Dedifferentiated amniotic fluid mesenchymal stem cell (primary cell): Measurements from ENCODE around the gene RBFOX2.

ENCODE experiments used
- DNase-seq: peaks from one replicate; pipeline ENCODE4 v3.0.0-alpha.2; 2016; ENCODE audit errors: extremely low spot score

RBFOX2 gene

GRCh38 chr22:35973388-35973787, 55.2 kb downstream of the RBFOX2 start:
- DNase-seq = no peak

GRCh38 chr22:35972559-35972958, 56.1 kb downstream of the RBFOX2 start:
- no peak for DNase-seq

DNA sequence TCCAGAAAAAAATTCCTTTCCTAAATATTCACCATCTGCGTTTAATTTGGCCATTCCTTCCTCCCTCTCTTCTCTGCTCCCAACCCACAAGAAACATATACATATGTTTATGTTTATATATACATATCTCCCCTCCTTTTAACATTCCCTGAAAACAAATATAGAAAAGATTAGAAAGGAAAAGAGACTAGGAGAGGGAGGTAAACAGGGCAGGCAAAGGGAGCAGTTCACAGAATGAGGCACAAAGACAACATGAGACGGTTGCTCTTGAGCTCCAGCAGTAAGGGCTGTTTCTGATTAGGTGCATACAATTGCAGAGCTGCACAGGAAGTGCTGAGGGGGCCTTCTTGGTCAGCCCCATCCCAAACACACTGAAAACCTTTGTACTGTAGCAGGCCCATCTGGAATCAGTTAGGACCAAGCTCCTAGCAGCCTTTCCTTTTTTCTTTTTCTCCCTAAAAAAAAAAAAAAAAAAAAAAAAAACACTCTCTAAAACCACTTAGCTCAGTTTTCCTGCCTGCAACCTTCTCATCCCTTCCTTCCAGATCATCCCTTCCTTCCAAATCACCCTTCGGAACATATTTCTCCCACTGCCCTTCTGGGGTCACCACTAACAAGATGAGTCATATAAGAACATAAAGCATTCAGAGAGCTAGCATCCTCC, 57.0 kb downstream of the RBFOX2 start:
- peak; percentile 87 for DNase-seq

GRCh38 chr22:35970616-35971455, 57.8 kb downstream of the RBFOX2 start:
- no peak for DNase-seq

GRCh38 chr22:35967046-35967397, 61.6 kb downstream of the RBFOX2 start:
- no peak for DNase-seq

DNA sequence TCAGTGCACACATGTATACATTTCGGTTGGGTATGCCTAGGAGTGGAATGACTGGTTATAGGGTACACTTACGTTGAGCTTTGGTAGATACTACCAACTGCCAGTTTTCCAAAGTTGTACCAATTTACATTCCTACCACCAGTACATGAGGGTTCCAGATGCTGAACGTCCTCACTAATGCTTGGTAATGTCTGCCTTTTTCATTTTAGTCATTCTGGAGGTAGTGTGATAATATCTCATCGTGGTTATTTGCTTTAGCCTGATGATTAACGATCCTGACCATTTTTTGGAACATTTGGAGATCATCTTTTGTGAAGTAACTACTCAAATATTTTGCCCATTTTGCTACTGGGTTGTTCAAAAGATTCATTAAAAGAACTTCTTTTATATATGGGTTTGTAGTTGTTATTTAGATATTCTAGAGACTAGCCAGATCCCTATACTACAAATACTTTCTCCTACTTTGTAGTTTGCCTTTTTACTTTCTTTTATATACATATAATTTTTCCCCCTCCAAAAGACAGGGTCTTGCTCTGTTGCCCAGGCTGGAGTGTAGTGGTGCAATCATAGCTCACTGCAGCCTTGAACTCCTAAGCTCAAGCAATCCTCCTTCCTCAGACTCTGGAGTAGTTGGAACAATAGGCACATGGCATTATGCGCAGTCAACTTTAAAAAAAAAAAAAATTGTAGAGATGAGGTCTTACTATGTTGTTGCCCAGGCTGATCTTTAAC, 62.1 kb downstream of the RBFOX2 start:
- DNase-seq = no peak

DNA sequence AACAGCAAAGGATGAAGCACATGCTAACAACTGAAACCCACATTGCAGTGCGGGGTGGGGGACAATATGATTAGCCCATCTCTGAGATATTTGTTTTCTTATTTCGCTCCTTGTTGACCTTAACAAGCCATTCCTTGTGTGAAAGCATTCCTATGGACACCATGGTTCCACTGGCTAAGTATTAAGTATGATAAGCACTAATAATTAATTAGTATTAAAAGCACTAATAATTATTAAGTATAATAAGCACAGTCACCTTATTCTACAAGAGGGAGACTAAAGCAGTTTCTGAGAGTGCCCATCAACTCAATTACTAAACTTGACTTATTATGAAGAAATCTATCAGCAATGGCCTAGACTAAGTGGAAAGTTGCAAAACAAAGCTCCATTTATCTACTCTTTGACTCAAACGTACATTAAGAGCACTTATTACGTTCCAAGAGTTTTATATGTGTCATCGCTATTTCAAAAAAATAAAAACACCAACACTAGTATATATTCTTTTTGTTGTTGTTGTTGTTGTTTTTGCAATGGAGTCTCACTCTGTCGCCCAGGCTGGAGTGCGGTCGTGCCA, 65.3 kb downstream of the RBFOX2 start:
- DNase-seq = no peak

DNA sequence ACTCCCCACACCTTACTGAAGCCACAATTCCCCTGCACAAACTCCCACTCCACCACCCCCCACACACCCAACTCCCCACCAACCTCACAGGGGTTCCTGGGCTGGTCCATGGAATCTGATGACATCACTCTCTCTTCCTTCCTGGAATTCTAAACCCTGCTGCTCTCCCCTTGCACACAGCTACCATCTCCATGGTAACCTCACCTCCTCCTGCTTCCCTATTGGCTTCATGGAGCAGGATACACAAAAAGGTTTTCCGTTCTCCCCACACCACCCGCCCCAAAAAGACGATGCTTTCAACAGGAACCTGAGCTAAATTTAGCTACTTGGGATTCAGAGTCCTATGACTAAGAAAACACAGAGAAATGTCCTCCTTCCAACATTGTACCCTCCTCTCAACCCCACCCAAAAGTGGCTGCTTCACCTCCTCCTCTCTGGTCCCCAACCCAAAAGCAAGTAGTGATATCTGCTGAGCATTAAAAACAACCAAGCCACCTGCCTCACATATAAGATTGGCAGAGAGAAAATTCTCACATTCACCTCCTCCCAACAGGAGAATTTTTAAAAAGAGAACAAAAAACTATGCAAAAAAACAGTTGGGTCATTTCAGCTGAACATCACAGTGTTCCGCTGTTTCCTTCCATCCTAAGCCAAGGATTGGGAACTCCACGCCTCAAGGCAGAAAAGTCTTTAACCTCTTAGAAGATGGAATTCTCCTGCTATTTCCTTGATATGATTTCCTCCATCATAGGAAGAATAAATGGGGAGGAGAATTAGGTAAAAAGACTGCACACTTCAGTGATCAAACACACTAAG, 66.9 kb downstream of the RBFOX2 start:
- DNase-seq = peak; percentile 38

- DNase-seq = no peak
Observed at GRCh38 chr22:35960854-35961253, 67.8 kb downstream of the RBFOX2 start.

GRCh38 chr22:35959121-35959800, 69.4 kb downstream of the RBFOX2 start:
- DNase-seq = no peak

DNA sequence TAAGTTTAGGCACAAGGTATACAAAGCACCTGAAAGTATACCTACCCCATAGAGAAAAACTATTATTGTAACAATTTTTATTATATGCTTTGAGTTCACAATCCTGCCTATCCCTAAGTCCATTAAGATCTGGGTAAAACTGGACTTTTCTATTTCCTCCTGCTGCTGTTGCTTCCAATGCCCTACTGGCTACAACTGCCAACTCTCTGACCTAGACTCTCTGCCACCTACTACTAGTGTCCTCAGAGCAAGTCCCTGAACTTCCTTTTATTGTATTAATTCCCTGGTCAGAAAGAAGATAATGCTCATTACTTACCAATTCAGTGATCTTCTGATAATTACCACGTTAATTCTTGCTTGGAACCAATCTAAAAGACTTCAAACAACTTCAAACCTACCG, 70.3 kb downstream of the RBFOX2 start:
- DNase-seq = no peak

GRCh38 chr22:35957589-35957988, 71.0 kb downstream of the RBFOX2 start:
- DNase-seq = no peak

DNA sequence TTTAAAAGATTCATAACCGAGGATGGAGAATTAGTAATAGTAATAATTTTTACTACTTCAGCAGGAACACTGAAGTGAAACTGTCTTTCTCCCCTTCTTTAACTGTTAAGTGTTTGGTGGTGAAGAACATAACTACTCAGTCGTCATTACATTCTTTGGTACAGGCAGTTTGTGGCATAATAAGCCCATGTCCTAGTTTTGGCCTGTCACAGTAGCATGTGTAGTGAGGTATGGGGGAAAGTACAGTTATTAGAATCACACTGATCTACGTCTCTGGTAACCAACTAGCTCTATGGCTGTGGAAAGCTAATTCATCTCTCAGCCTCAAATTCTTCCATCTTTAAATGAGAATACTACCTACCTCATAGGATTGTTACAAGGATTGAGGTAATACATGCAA, 71.8 kb downstream of the RBFOX2 start:
- no peak for DNase-seq

DNA sequence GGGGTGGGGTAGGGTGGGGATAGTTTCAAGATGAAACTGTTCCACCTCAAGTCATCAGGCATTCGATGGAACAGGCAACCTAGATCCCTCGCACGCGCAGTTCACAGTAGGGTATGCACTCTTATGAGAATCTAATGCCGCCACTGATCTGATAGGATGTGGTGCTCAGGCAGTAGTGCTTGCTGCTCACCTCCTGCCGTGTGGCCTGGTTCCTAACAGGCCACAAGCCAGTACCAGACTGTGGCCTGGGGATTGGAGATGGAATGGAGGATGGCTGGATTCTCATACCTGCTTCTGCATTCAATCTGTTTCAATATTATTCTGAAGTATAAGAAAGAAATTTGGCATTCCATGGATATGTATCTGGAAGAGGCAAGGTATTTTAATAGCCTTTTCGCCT, 73.1 kb downstream of the RBFOX2 start:
- no peak for DNase-seq

- no peak for DNase-seq
Observed at GRCh38 chr22:35952576-35952975, 76.0 kb downstream of the RBFOX2 start.

- no peak for DNase-seq
Observed at GRCh38 chr22:35950262-35950661, 78.4 kb downstream of the RBFOX2 start.

DNA sequence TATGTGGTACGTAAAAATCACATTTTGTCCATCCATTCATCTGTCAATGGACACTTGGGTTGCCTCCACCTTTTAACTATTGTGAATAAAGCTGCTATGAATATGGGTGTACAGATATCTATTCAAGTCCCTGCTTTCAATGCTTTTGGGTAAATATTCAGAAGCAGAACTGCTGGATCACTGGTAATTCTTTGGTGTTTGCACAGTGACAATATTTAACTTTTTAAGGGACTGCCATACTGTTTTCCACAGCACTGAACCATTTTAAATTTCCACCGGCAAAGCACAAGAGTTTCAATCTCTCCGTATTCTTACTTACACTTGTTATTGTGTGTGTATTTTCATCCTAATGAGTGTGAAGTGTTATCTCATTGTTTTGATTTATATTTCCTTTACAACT, 79.4 kb downstream of the RBFOX2 start:
- DNase-seq = no peak

GRCh38 chr22:35947794-35948425, 80.7 kb downstream of the RBFOX2 start:
- DNase-seq = no peak

DNA sequence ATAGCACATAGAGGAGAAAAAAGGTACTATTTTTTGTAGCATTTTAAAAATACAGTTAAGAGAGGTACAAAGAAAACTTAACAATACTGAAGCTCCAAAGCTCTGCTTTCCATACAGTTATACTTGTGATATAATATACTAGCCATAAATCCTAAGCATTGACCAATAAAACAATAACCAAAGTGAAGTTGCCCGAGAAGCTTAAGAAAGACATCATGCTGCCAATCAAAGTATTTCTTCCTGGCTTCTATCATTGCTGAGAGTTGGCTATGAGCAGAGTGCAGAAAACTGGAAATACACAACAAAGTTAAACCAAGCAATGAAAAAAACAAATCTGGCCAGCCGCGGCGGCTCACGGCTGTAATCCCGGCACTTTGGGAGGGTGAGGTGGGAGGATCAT, 84.2 kb downstream of the RBFOX2 start:
- no peak for DNase-seq

- DNase-seq = no peak
Observed at GRCh38 chr22:35940166-35940565, 88.5 kb downstream of the RBFOX2 start.

- no peak for DNase-seq
Observed at GRCh38 chr22:35938226-35938625, 90.4 kb downstream of the RBFOX2 start.
